Measurements from ENCODE around the gene KCNJ5. TPM values are rescaled to one million over a fixed set of nuclear protein-coding genes. Genes with fewer than 3 reads are reported as not detected.
"Not testable (repeated sequence)": the region's sequence is repeated elsewhere in the genome, so short reads cannot be mapped to it uniquely, and the experiment has no call there.

The KCNJ5 gene
- total RNA-seq, 1 donor from 2014 or later = 1.6 TPM

DNA sequence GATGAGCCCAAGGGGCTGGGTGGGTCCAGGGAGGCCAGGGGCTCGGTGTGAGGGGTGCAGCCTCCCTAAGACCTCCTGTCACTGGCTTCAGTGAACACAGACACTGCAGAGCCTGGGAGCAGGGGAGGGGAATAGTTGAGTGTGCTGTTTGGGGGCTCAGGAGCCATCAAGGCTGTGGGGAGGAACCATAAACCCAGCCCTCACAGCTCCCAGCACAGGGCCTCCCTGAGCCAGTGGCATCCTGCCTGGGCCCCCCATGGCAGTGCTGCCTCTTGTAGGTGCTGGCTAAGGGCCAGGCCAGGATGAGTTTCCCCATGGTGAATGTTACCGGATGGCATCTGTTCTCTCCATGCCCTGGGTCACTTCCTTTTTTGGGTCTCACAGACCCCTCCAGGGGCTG, 25.5 kb downstream of the KCNJ5 start:
- no peak for DNase-seq (ENCODE audit: extremely low spot score, unreplicated experiment)
- TF ChIP-seq, protein P1, sequence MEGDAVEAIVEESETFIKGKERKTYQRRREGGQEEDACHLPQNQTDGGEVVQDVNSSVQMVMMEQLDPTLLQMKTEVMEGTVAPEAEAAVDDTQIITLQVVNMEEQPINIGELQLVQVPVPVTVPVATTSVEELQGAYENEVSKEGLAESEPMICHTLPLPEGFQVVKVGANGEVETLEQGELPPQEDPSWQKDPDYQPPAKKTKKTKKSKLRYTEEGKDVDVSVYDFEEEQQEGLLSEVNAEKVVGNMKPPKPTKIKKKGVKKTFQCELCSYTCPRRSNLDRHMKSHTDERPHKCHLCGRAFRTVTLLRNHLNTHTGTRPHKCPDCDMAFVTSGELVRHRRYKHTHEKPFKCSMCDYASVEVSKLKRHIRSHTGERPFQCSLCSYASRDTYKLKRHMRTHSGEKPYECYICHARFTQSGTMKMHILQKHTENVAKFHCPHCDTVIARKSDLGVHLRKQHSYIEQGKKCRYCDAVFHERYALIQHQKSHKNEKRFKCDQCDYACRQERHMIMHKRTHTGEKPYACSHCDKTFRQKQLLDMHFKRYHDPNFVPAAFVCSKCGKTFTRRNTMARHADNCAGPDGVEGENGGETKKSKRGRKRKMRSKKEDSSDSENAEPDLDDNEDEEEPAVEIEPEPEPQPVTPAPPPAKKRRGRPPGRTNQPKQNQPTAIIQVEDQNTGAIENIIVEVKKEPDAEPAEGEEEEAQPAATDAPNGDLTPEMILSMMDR (conservative IDR thresholded peaks at IDR 0.05) = no peak
- no peak overlapping the region for H3K27ac Mint-ChIP-seq

DNA sequence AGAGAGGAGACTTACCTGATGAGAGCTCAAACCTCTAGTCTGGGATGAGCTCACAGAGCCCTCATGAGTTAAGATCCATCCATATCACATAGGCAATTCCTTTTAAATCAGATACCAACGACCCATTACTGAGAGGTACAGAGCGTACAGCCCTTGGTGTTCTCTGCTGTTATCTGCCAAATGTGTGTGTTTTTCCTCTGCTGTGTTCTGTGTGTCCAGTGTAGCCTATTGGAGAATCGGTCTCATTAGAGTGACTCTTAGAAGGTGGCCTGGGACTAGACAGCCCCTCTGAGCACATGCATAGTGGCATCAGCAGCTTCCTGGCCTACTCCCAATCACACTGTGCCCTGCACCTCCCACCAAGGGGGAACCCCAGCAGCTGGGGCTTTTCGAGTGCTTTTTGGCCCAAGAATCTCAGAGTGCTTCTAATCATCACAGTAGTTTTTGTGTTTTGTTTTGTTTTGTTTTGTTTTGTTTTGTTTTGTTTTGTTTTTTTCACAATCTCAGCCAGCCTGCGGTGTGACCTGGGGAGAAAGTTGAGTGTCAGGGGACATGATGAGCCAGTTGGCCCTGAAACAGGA, 26.1 kb downstream of the KCNJ5 start:
- H3K9me3 Mint-ChIP-seq = no peaks in the 10 kb centered on the region
- peaks cover 23% of the 10 kb centered on the region for H3K27me3 Mint-ChIP-seq
- no peak overlapping the region for H3K4me3 Mint-ChIP-seq
- TF ChIP-seq, protein P1 (conservative IDR thresholded peaks at IDR 0.05) = no peak
- no peak overlapping the region for H3K27ac Mint-ChIP-seq
- no peaks in the 10 kb centered on the region for H3K36me3 Mint-ChIP-seq
- no peak for DNase-seq (ENCODE audit: extremely low spot score, unreplicated experiment)
- H3K4me1 Mint-ChIP-seq (ENCODE audit: unreplicated experiment) = peaks cover 4% of the 10 kb centered on the region

More for the DNA sequence above, 25.5 kb downstream of the KCNJ5 start:
- no peak overlapping the region for H3K4me3 Mint-ChIP-seq
- no peaks in the 10 kb centered on the region for H3K36me3 Mint-ChIP-seq
- H3K27me3 Mint-ChIP-seq = peaks cover 21% of the 10 kb centered on the region
- H3K9me3 Mint-ChIP-seq = no peaks in the 10 kb centered on the region
- peaks cover 4% of the 10 kb centered on the region for H3K4me1 Mint-ChIP-seq (ENCODE audit: unreplicated experiment)

DNA sequence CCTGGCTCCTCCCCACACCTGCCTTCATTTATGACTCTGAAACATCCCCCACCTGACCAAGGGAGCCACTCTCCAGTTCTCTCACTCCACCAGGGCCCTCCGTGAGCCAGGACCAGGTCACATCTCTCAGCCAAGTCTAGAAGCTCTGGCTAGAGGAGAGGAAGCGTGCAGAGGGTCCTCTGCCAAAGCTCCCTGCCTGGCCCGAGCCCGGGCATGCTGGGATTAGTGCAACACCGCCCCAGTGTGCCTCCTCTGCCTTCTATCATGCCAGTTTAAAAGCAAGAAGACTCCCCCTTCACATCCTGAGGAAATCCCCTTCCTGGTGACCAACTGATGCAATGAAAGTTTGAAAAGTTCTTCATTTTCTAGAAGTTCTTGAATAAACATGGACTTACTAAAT, 28.1 kb downstream of the KCNJ5 start:
- DNase-seq (ENCODE audit: extremely low spot score, unreplicated experiment) = no peak
- peaks cover 23% of the 10 kb centered on the region for H3K27me3 Mint-ChIP-seq
- H3K4me1 Mint-ChIP-seq (ENCODE audit: unreplicated experiment) = peaks cover 4% of the 10 kb centered on the region
- H3K27ac Mint-ChIP-seq = no peak overlapping the region
- H3K9me3 Mint-ChIP-seq = no peaks in the 10 kb centered on the region
- no peak overlapping the region for H3K4me3 Mint-ChIP-seq
- H3K36me3 Mint-ChIP-seq = no peaks in the 10 kb centered on the region
- TF ChIP-seq, protein P1 (conservative IDR thresholded peaks at IDR 0.05) = no peak

DNA sequence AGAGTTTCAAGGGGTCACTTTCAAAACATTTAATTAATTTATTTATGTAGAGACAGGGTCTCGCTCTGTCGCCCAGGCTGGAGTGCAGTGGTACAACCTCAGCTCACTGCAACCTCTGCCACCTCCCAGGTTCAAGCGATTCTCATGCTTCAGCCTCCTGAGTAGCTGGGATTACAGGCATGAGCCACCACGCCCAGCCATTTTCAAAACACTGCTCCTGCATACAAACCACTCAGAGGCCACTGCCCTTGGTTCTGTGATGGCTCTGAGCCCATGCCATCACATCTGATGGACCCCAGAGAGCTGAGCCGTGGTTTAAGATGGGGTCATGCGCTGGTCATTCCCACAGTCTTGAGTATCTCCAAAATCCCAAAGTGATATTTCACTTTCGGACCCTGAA, 28.5 kb downstream of the KCNJ5 start:
- H3K27me3 Mint-ChIP-seq = peaks cover 20% of the 10 kb centered on the region
- not testable (repeated sequence) for DNase-seq (ENCODE audit: extremely low spot score, unreplicated experiment); H3K4me3 Mint-ChIP-seq; H3K36me3 Mint-ChIP-seq; H3K9me3 Mint-ChIP-seq; H3K4me1 Mint-ChIP-seq (ENCODE audit: unreplicated experiment); H3K27ac Mint-ChIP-seq

DNA sequence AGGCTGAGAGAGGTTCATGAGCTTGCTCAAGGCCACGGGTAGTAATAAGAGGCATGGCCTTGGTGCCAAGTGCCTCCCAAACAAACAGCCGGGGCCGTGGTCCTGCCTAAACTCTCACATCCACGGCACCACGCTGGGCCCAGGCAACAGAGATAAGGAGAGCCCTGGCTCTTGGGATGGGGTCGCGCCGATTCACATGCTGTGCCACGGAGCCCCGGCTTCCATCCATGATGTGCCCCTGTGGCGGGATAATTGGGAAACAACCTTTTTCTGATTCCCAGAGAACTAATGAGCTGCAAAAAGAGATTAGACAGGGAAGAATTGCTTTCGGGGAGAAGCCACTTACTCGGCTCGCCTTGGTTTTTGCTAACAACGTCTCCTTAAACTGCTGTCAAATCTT, 29.5 kb downstream of the KCNJ5 start:
- no peak overlapping the region for H3K27ac Mint-ChIP-seq
- no peaks in the 10 kb centered on the region for H3K9me3 Mint-ChIP-seq
- peaks cover 4% of the 10 kb centered on the region for H3K4me1 Mint-ChIP-seq (ENCODE audit: unreplicated experiment)
- no peaks in the 10 kb centered on the region for H3K36me3 Mint-ChIP-seq
- DNase-seq (ENCODE audit: extremely low spot score, unreplicated experiment) = no peak
- H3K27me3 Mint-ChIP-seq = peaks cover 19% of the 10 kb centered on the region
- TF ChIP-seq, protein P1 (conservative IDR thresholded peaks at IDR 0.05) = no peak
- H3K4me3 Mint-ChIP-seq = no peak overlapping the region

DNA sequence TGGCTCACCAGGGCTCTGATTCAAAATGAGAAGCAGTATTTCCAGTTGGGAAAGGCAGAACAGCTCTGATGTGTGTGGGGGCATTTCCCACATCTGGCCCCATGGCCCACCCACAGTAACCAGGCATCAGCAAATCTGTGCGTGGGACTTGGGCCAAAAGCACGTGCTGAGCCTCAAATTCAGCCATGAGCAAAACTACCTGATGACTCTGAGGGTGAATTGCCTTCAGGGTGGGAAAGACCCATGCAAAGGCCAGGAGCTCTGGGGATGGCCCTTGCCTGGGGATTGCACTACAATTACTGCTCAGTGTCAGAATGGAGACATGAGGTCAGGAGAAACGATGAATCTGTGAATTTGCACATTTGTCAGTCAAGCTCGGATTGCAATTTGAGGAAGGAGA, 30.6 kb downstream of the KCNJ5 start:
- no peak for DNase-seq (ENCODE audit: extremely low spot score, unreplicated experiment)
- TF ChIP-seq, protein P1 (conservative IDR thresholded peaks at IDR 0.05) = no peak
- H3K9me3 Mint-ChIP-seq = no peaks in the 10 kb centered on the region
- H3K27ac Mint-ChIP-seq = no peak overlapping the region
- H3K4me3 Mint-ChIP-seq = no peak overlapping the region
- H3K36me3 Mint-ChIP-seq = no peaks in the 10 kb centered on the region
- peaks cover 4% of the 10 kb centered on the region for H3K4me1 Mint-ChIP-seq (ENCODE audit: unreplicated experiment)
- H3K27me3 Mint-ChIP-seq = peaks cover 24% of the 10 kb centered on the region

Data from type B pancreatic cell (in vitro differentiated cells).